GM21619 (cell line): ENCODE results near the gene PXDN.

Experiments
- ATAC-seq: cut with Tn5 transposase; IDR thresholded peaks from one replicate; pipeline ENCODE4 v1.9.1; 2021; ENCODE audit not compliant: unreplicated experiment

PXDN gene

GRCh38 chr2:1585635-1586034 is 158.7 kb downstream of the PXDN start:
- ATAC-seq = no peak

GRCh38 chr2:1584691-1585485 is 159.4 kb downstream of the PXDN start:
- ATAC-seq = no peak

- no peak for ATAC-seq
Observed at GRCh38 chr2:1584051-1584531, 160.2 kb downstream of the PXDN start.

GRCh38 chr2:1582891-1583341 is 161.4 kb downstream of the PXDN start:
- no peak for ATAC-seq

- ATAC-seq = no peak
Observed at GRCh38 chr2:1581965-1582625, 162.2 kb downstream of the PXDN start.
